ENCODE data around the gene ADGRF4. TPM values are rescaled to one million over a fixed set of nuclear protein-coding genes. Genes with fewer than 3 reads are reported as not detected.

Gene ADGRF4
- total RNA-seq, 2 donors from 2014 or later = 0.86 TPM; not detected in 1

- no peaks in the 10 kb centered on the region for H3K4me1 ChIP-seq
- DNase-seq (ENCODE audit: low spot score) = no peak
- TF ChIP-seq CTCF (IDR thresholded peaks at IDR 0.05) = no peak
Measured at GRCh38 chr6:47670851-47671250, 27.5 kb upstream of the ADGRF4 start.

GRCh38 chr6:47671777-47672176, 26.6 kb upstream of the ADGRF4 start:
- no peaks in the 10 kb centered on the region for H3K27me3 ChIP-seq
- no peak for TF ChIP-seq CTCF (IDR thresholded peaks at IDR 0.05)
- no peaks in the 10 kb centered on the region for H3K36me3 ChIP-seq
- no peaks in the 10 kb centered on the region for H3K9me3 ChIP-seq
- H3K4me1 ChIP-seq = no peaks in the 10 kb centered on the region
- no peak overlapping the region for H3K27ac ChIP-seq
- H3K4me3 ChIP-seq = no peak overlapping the region
- no peak for DNase-seq (ENCODE audit: low spot score)

More at GRCh38 chr6:47670851-47671250, 27.5 kb upstream of the ADGRF4 start:
- H3K27ac ChIP-seq = no peak overlapping the region
- H3K36me3 ChIP-seq = no peaks in the 10 kb centered on the region
- no peak overlapping the region for H3K4me3 ChIP-seq
- H3K9me3 ChIP-seq = no peaks in the 10 kb centered on the region
- H3K27me3 ChIP-seq = no peaks in the 10 kb centered on the region

- no peak for DNase-seq (ENCODE audit: low spot score)
- TF ChIP-seq CTCF (IDR thresholded peaks at IDR 0.05) = no peak
- no peak overlapping the region for H3K27ac ChIP-seq
Measured at GRCh38 chr6:47672816-47673215, 25.6 kb upstream of the ADGRF4 start.

GRCh38 chr6:47674673-47675072, 23.7 kb upstream of the ADGRF4 start:
- Histone ChIP-seq H3K4me3 (no peak overlapping the region), H3K27ac (no peak overlapping the region), H3K4me1 (no peaks in the 10 kb centered on the region), H3K36me3 (no peaks in the 10 kb centered on the region), H3K9me3 (no peaks in the 10 kb centered on the region), H3K27me3 (no peaks in the 10 kb centered on the region)
- DNase-seq (ENCODE audit: low spot score) = no peak
- TF ChIP-seq CTCF (IDR thresholded peaks at IDR 0.05) = no peak

More at GRCh38 chr6:47672816-47673215, 25.6 kb upstream of the ADGRF4 start:
- no peaks in the 10 kb centered on the region for H3K4me1 ChIP-seq
- H3K9me3 ChIP-seq = no peaks in the 10 kb centered on the region
- no peaks in the 10 kb centered on the region for H3K27me3 ChIP-seq
- no peak overlapping the region for H3K4me3 ChIP-seq
- no peaks in the 10 kb centered on the region for H3K36me3 ChIP-seq

GRCh38 chr6:47677381-47678100, 20.8 kb upstream of the ADGRF4 start:
- Histone ChIP-seq H3K9me3 (no peaks in the 10 kb centered on the region), H3K4me1 (no peaks in the 10 kb centered on the region), H3K27me3 (no peaks in the 10 kb centered on the region), H3K27ac (no peak overlapping the region), H3K4me3 (no peak overlapping the region), H3K36me3 (no peaks in the 10 kb centered on the region)
- no peak for TF ChIP-seq CTCF (IDR thresholded peaks at IDR 0.05)
- DNase-seq (ENCODE audit: low spot score) = no peak

- Histone ChIP-seq H3K27ac (no peak overlapping the region), H3K4me3 (no peak overlapping the region), H3K4me1 (no peaks in the 10 kb centered on the region), H3K9me3 (no peaks in the 10 kb centered on the region), H3K27me3 (no peaks in the 10 kb centered on the region), H3K36me3 (no peaks in the 10 kb centered on the region)
- no peak for DNase-seq (ENCODE audit: low spot score)
- no peak for TF ChIP-seq CTCF (IDR thresholded peaks at IDR 0.05)
Measured at GRCh38 chr6:47678739-47679138, 19.6 kb upstream of the ADGRF4 start.
